ENCODE results near the gene YIPF4. TPM values are rescaled to one million over a fixed set of nuclear protein-coding genes. Genes with fewer than 3 reads are reported as not detected.
"Not testable (repeated sequence)": the region's sequence is repeated elsewhere in the genome, so short reads cannot be mapped to it uniquely, and the experiment has no call there.

Gene YIPF4
- total RNA-seq, 1 donor from 2014 or later: 9.9 TPM

GRCh38 chr2:32289165-32289999, 11.7 kb downstream of the YIPF4 start:
- DNase-seq (ENCODE audit: low read depth in 2 of 2): peak; percentile 88 to 90

DNA sequence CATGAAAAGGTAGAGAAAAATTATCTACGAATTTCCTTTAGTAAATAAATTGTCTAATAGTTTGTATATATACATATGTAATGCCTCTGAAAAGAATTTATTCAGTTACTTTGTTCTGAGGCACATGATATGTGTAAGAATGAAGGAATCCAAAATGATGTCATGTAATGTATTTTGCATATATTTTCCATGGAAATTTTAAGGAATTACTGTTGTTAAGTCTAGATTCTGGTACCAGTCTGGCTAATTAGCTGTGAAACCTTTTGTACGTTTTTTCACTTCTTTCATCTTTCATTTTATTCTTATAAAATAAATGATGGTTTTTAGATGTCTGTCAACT, 12.3 kb downstream of the YIPF4 start:
- no peak for DNase-seq (ENCODE audit: low read depth in 2 of 2)

GRCh38 chr2:32291746-32292145, 14.0 kb downstream of the YIPF4 start:
- peak in 1 of 2 donors; percentile 28 for DNase-seq (ENCODE audit: low read depth in 2 of 2)

DNA sequence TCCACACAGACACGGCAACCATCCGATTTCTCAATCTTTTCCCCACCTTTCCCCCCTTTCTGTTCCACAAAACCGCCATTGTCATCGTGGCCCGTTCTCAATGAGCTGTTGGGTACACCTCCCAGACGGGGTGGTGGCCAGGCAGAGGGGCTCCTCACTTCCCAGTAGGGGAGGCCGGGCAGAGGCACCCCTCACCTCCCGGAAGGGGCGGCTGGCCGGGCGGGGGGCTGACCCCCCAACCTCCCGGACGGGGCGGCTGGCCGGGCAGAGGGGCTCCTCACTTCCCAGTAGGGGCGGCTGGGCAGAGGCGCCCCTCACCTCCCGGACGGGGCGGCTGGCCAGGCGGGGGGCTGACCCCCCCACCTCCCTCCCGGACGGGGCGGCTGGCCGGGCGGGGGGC, 15.8 kb downstream of the YIPF4 start:
- DNase-seq (ENCODE audit: low read depth in 2 of 2): not testable (repeated sequence)

DNA sequence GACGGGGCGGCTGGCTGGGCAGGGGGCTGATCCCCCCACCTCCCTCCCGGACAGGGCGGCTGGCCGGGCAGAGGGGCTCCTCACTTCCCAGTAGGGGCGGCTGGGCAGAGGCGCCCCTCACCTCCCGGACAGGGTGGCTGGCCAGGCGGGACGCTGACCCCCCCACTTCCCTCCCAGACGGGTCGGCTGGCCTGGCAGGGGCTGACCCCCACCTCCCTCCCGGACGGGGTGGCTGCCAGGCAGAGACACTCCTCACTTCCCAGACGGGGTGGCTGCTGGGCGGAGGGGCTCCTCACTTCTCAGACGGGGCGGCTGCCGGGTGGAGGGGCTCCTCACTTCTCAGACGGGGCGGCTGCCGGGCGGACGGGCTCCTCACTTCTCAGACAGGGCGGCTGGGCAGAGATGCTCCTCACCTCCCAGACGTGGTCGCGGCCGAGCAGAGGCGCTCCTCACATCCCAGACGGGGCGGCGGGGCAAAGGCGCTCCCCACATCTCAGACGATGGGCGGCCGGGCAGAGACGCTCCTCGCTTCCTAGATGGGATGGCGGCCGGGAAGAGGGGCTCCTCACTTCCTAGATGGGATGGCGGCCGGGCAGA, 16.4 kb downstream of the YIPF4 start:
- not testable (repeated sequence) for DNase-seq (ENCODE audit: low read depth in 2 of 2)

GRCh38 chr2:32310577-32310976, 32.9 kb downstream of the YIPF4 start:
- no peak for DNase-seq (ENCODE audit: low read depth in 2 of 2)

DNA sequence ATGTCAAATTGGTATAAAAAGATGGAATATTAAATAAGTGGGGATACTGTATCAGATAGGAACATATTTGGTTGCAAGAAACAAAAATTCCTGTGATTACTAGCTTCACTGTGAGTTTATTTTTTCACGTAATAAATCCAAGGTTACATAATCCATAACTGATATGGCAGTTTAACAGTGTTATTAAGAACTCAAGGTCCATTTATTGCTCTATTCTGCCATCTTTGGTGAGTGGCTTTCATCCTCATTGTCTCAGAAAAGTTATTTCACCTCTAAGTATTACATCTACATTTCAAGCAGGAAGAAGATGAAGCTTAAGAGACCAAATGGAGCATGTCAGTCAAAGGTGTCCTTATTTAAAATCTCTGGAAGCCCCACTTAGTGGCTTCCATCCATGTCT, 37.2 kb downstream of the YIPF4 start:
- no peak for DNase-seq (ENCODE audit: low read depth in 2 of 2)

DNA sequence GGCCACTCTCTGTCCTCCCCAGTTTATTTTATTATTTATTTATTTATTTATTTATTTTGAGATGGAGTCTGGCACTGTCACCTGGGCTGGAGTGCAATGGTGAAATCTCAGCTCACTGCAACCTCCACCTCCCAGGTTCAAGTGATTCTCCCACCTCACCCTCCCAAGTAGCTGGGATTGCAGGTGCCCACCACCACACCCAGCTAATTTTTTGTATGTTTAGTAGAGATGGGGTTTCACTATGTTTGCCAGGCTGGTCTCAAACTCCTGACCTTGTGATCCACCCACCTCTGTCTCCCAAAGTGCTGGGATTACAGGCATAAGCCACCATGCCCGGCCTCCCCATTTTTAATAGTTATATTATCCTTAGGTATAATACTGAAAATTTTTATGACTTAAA, 51.0 kb downstream of the YIPF4 start:
- DNase-seq (ENCODE audit: low read depth in 2 of 2): not testable (repeated sequence)

GRCh38 chr2:32329180-32329980, 51.7 kb downstream of the YIPF4 start:
- not testable (repeated sequence) for DNase-seq (ENCODE audit: low read depth in 2 of 2)

DNA sequence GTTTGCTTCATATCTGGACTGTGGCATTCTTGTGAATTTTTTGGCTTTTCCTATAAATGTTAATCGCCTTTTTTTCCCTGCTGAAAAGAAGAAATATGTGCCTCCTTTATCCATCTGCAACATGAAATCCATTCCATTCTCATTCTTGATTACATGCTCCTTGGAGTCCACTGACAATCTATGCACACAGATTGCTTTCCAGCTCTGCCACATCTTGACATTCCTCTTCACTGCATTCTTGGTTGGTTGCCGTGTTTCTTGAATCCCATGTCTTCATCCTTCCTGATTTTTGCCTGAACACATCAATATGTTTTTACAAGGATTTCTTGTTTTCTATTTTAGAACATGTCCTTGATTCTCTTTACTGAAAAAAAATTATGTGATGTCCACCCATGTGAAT, 52.4 kb downstream of the YIPF4 start:
- no peak for DNase-seq (ENCODE audit: low read depth in 2 of 2)

GRCh38 chr2:32342801-32343200, 65.1 kb downstream of the YIPF4 start:
- peak; percentile 96 to 99 for DNase-seq (ENCODE audit: low read depth in 2 of 2)

DNA sequence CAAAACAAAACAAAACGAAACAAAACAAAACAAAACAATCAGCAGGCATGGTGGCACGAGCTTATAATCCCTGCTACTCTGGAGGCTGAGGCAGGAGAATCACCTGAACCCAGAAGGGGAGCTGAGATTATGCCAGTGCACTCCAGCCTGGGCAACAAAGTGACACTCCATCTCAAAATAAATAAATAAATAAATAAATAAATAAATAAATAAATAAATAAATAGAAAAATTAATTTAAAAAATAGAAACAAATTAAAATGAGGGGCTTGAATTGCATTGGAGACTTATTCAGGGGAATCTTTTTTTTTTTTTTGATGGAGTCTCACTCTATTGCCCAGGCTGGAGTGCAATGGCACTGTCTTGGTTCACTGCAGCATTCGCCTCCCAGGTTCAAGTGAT, 73.1 kb downstream of the YIPF4 start:
- DNase-seq (ENCODE audit: low read depth in 2 of 2): not testable (repeated sequence)

DNA sequence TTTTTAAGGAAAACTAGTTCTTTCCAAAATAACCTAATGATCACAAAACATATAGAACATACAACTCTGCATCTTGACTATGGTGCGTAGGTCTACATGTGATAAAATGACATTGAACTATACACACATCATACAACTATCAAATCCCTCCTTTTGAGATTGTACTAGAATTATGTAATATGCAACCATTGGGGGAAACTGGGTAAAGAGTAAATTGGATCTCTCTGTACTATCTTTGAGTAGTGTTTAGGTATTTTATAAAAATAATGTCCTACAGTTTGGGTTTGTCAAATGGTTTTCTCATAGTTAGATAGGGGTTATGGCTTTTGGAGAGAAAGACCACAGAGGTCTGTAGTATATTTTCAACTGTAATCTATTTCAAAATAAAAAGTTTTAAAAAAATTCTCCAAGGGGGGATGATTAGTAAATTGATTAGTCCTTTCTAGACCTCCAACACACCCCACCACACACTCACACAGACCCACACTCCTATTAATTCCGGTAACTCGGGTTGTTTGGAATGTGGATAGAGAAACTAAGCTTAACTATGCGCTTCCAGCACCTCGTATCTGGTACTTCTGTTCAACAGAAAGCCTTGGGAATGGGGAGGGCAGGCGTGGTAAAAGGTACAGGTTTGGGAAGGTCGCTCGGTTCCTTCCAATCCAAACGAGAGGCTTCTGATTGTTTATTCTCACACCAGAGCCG, 78.4 kb downstream of the YIPF4 start:
- peak in 1 of 2 donors; percentile 29 for DNase-seq (ENCODE audit: low read depth in 2 of 2)

GRCh38 chr2:32356681-32357317, 79.1 kb downstream of the YIPF4 start, which contains the start of gene BIRC6:
Gene BIRC6 (plus strand): TSS chr2:32357023. CDS start chr2:32357162, 139 bp downstream.
- DNase-seq (ENCODE audit: low read depth in 2 of 2): peak; percentile 90 to 97

DNA sequence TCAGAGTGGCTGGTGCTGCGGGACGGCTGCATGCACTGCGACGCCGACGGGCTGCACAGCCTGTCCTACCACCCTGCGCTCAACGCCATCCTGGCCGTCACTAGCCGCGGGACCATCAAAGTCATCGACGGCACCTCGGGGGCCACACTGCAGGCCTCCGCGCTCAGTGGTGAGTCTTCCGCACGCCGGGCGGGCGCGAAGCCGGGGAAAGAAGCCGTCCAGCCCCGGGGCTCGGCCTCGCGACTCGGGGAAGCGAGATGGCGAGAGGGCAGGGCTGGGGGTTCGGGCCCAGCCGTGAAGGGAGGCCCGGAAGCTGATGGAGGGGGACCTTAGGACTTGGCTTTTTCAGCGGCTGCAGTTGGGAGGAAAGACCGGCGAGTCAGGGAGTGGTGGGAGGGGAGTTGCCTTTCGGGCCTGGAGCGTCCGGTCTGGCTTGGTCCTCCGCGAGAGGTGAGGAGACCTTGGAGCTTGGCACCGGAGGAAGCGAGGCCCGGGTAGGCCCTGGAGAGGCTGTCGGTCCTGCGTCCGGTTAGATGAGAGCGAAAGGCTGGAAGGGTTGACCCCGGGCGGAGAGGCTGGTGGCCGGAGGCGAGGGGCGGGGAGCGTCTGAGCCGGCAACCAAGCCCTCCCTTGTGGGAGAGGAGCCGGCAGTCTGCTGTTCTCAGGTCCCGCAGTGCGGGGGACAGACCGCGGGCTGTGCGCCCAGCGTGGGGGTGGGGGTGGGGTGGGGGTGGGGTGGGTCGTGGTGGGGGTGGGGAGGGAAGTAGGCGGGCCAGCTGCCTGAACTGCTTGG, 79.8 kb downstream of the YIPF4 start:
- DNase-seq (ENCODE audit: low read depth in 2 of 2): peak in 1 of 2 donors; percentile 55

- peak in 1 of 2 donors; percentile 34 for DNase-seq (ENCODE audit: low read depth in 2 of 2)
Measured at GRCh38 chr2:32358111-32358482, 80.4 kb downstream of the YIPF4 start.

DNA sequence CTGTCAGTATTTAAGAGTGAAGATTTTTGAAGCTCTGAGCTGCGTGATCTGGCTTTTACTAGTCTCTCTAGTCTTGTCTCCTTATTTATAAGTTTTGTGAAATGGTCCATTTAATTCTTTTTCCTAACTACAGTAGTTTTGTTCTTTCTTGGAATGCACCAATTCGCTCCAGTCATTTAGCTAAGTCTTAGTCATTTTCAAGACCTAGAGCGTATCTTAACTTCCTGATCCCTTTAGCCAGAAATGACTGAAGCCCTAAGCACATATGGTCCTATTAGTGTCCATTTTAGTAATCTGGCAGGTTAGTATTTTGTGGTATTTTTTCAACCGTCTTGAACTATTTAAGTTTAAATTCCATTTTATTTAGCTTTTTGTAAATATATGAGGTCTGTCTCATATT, 82.7 kb downstream of the YIPF4 start:
- no peak for DNase-seq (ENCODE audit: low read depth in 2 of 2)

- not testable (repeated sequence) for DNase-seq (ENCODE audit: low read depth in 2 of 2)
Measured at GRCh38 chr2:32362997-32363396, 85.3 kb downstream of the YIPF4 start.

DNA sequence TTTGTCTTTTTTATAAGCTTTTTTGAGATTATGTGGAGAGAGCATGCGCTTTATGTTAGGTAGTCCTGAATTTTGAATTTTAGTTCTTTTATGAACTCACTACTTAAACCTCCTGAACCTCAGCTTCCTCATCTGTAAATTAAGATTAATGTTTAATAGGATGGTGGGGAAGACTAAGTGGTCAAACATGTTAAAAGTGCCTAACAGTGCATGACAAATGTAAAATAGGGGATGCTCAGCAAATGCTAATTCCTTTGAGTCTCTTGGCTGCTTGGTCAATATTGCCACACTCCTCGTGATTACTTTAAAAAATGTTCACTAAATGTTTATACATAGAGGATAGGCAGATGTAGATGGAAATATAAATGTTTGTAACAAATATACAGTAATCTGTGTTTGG, 85.9 kb downstream of the YIPF4 start:
- no peak for DNase-seq (ENCODE audit: low read depth in 2 of 2)

GRCh38 chr2:32364290-32364689, 86.6 kb downstream of the YIPF4 start:
- DNase-seq (ENCODE audit: low read depth in 2 of 2): not testable (repeated sequence)
